Measurements from ENCODE around the gene NEDD8. TPM values are rescaled to one million over a fixed set of nuclear protein-coding genes. Genes with fewer than 3 reads are reported as not detected.
A peak's percentile ranks its signal among the peaks of the same experiment; 100 is the strongest.

NEDD8 gene
- total and polyA plus RNA-seq, 4 donors: 79.6 to 278 (median 240) TPM

DNA sequence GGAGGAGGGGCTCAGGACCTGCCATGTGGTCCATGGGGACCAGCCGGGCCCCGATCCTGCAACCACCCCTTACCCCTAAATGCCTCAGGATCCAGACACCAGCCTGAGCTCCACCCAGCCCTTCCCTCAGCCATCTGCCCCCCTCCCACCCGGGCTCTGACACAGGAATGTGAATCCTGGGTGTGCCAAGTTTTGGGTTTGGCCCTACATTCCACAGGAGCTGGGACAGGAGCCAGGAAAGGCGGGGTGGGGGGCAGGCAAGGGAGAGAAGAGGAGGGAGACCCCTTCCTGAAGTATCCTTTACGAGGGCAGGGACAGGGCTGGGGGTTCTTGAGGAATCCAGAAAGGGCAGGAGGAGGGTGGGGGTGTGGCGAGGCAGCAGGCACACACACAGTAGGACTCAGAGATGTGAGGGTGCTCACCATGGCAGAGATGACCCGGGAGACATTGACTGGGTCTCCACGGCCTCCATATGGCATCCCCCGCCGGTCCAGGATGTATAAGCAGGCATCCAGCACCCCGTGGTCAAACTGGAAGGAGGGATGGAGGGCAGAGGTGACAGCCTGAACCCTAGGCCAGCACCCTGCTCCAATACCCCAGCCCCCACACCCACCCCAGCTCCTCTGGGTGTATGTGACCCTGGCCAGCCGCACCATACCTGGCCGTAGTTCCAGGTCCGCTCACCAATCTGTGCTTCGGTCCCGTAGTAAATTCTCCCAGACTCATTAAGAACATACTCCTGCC is 27.3 kb upstream of the NEDD8 start:
- H3K4me1 ChIP-seq (ENCODE audit: control insufficient read depth, insufficient read depth, low read length): no peaks in the 10 kb centered on the region
- no peak overlapping the region for H3K4me3 ChIP-seq (ENCODE audit: low read depth, low read length)
- no peaks in the 10 kb centered on the region for H3K9me3 ChIP-seq (ENCODE audit: control insufficient read depth, insufficient read depth, low read length)
- no peaks in the 10 kb centered on the region for H3K27me3 ChIP-seq (ENCODE audit: control insufficient read depth, insufficient read depth, low read length)
- peak in 1 of 6 donors; percentile 55 for DNase-seq (ENCODE audit: low read depth in 4 of 6, low spot score in 6 of 6)
- 91% methylated on average over 11 of the region's 16 CpGs for WGBS (ENCODE audit: insufficient coverage)
- peaks cover 68% of the 10 kb centered on the region for H3K36me3 ChIP-seq (ENCODE audit: control insufficient read depth, insufficient read depth, low read length)
- no peak overlapping the region for H3K27ac ChIP-seq (ENCODE audit: low read depth, low read length)

DNA sequence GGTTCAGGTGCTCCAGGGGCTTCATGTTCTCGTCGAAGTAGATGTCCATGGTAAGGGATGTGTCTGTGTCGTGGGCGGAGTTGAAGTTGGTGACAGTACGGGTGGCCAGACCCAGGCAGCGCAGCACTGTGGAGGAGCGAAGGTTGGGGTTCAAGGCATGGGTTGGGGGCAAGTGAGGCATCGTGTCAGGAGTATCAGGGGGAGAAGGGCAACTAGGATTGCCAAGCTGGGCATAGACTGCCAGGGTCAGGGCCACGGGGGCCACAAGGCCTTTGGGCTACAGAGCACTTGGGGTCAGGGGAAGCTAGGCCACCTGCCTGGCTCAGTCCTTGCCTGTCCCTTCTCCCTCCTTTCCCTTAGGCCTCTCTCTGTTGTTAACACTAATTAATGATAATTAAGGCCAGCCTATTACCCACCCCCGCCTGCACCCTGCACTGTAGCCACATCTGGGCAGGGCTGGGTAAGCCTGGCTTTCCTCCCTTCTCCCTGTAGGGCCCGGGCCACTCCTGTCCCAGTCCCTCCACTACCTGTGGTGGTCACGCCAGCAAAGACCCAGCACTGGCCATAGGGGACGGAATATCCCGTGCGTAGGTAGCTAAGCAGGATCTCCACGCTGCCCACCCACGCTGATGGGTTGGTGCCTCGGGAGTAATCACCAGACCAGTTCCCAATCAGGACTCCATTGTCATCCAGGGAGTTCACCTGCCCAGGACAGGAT is 26.5 kb upstream of the NEDD8 start:
- 92% methylated on average over 18 of the region's 18 CpGs for WGBS (ENCODE audit: insufficient coverage)
- Histone ChIP-seq H3K9me3 (ENCODE audit: control insufficient read depth, insufficient read depth, low read length) (no peaks in the 10 kb centered on the region), H3K27ac (ENCODE audit: low read depth, low read length) (no peak overlapping the region), H3K4me3 (ENCODE audit: low read depth, low read length) (no peak overlapping the region), H3K27me3 (ENCODE audit: control insufficient read depth, insufficient read depth, low read length) (no peaks in the 10 kb centered on the region), H3K36me3 (ENCODE audit: control insufficient read depth, insufficient read depth, low read length) (peaks cover 70% of the 10 kb centered on the region), H3K4me1 (ENCODE audit: control insufficient read depth, insufficient read depth, low read length) (no peaks in the 10 kb centered on the region)
- no peak for DNase-seq (ENCODE audit: low read depth in 4 of 6, low spot score in 6 of 6)

DNA sequence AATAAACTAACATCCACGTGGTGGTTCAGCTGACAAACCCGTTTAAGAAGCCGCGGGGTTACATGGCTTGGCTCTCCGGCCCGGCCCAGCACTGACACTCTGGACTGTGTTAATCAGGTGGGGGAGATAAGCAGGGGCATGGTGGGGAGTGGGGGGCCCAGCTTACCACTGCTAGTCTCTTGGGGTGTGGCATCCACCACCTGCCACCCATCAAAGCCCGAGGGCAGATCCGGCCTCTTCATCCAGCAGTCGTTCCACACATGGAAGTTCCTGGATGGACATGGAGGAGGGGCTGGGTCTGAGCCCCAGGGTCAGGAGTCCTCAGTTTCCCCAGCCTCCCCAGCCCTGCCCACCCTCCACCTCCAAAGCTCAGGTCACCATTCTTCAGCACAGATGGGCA is 26.0 kb upstream of the NEDD8 start:
- DNase-seq (ENCODE audit: low read depth in 4 of 6, low spot score in 6 of 6): no peak
- no peaks in the 10 kb centered on the region for H3K9me3 ChIP-seq (ENCODE audit: control insufficient read depth, insufficient read depth, low read length)
- H3K4me1 ChIP-seq (ENCODE audit: control insufficient read depth, insufficient read depth, low read length): no peaks in the 10 kb centered on the region
- 100% methylated on average over 1 of the region's 9 CpGs for WGBS (ENCODE audit: insufficient coverage)
- no peaks in the 10 kb centered on the region for H3K27me3 ChIP-seq (ENCODE audit: control insufficient read depth, insufficient read depth, low read length)
- H3K36me3 ChIP-seq (ENCODE audit: control insufficient read depth, insufficient read depth, low read length): peaks cover 66% of the 10 kb centered on the region
- H3K27ac ChIP-seq (ENCODE audit: low read depth, low read length): no peak overlapping the region
- H3K4me3 ChIP-seq (ENCODE audit: low read depth, low read length): no peak overlapping the region

- DNase-seq (ENCODE audit: low read depth in 4 of 6, low spot score in 6 of 6): no peak
- no peaks in the 10 kb centered on the region for H3K9me3 ChIP-seq (ENCODE audit: control insufficient read depth, insufficient read depth, low read length)
- WGBS (ENCODE audit: insufficient coverage): 78% methylated on average over 4 of the region's 4 CpGs
- H3K36me3 ChIP-seq (ENCODE audit: control insufficient read depth, insufficient read depth, low read length): peaks cover 64% of the 10 kb centered on the region
- H3K27me3 ChIP-seq (ENCODE audit: control insufficient read depth, insufficient read depth, low read length): no peaks in the 10 kb centered on the region
- no peak overlapping the region for H3K27ac ChIP-seq (ENCODE audit: low read depth, low read length)
- H3K4me1 ChIP-seq (ENCODE audit: control insufficient read depth, insufficient read depth, low read length): no peaks in the 10 kb centered on the region
- no peak overlapping the region for H3K4me3 ChIP-seq (ENCODE audit: low read depth, low read length)
These were observed 24.8 kb upstream of the NEDD8 start for GRCh38 chr14:24256960-24257359.

- H3K4me1 ChIP-seq (ENCODE audit: control insufficient read depth, insufficient read depth, low read length): no peaks in the 10 kb centered on the region
- H3K27ac ChIP-seq (ENCODE audit: low read depth, low read length): no peak overlapping the region
- DNase-seq (ENCODE audit: low read depth in 4 of 6, low spot score in 6 of 6): no peak
- H3K9me3 ChIP-seq (ENCODE audit: control insufficient read depth, insufficient read depth, low read length): no peaks in the 10 kb centered on the region
- H3K36me3 ChIP-seq (ENCODE audit: control insufficient read depth, insufficient read depth, low read length): peaks cover 59% of the 10 kb centered on the region
- H3K27me3 ChIP-seq (ENCODE audit: control insufficient read depth, insufficient read depth, low read length): no peaks in the 10 kb centered on the region
- no peak overlapping the region for H3K4me3 ChIP-seq (ENCODE audit: low read depth, low read length)
- WGBS (ENCODE audit: insufficient coverage): 84% methylated on average over 9 of the region's 12 CpGs
These were observed 24.0 kb upstream of the NEDD8 start for GRCh38 chr14:24255931-24256711.

DNA sequence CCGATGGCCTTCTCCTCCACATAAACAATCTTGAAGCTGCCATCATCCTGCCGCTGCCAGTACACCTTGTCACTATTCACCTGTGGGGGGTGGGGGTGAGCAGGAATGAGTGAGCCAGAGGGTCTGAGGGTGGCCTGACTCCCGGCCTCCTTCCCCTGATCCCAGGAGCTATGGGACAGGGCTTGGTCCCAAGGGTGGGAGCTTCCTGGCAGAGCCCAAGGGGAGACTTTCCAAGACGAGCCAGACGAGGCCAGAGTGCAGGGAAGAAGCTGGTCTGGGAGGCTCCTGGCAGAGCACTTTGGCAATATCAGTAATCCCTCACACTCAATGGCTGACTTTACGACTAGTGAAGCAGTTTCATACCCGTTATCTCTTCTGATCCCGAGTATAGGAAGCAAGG is 23.3 kb upstream of the NEDD8 start:
- no peak for DNase-seq (ENCODE audit: low read depth in 4 of 6, low spot score in 6 of 6)
- H3K4me1 ChIP-seq (ENCODE audit: control insufficient read depth, insufficient read depth, low read length): no peaks in the 10 kb centered on the region
- peaks cover 54% of the 10 kb centered on the region for H3K36me3 ChIP-seq (ENCODE audit: control insufficient read depth, insufficient read depth, low read length)
- WGBS (ENCODE audit: insufficient coverage): 90% methylated on average over 6 of the region's 8 CpGs
- no peak overlapping the region for H3K4me3 ChIP-seq (ENCODE audit: low read depth, low read length)
- no peak overlapping the region for H3K27ac ChIP-seq (ENCODE audit: low read depth, low read length)
- H3K9me3 ChIP-seq (ENCODE audit: control insufficient read depth, insufficient read depth, low read length): no peaks in the 10 kb centered on the region
- no peaks in the 10 kb centered on the region for H3K27me3 ChIP-seq (ENCODE audit: control insufficient read depth, insufficient read depth, low read length)

- H3K36me3 ChIP-seq (ENCODE audit: control insufficient read depth, insufficient read depth, low read length): peaks cover 48% of the 10 kb centered on the region
- no peaks in the 10 kb centered on the region for H3K9me3 ChIP-seq (ENCODE audit: control insufficient read depth, insufficient read depth, low read length)
- no peak overlapping the region for H3K4me3 ChIP-seq (ENCODE audit: low read depth, low read length)
- H3K27ac ChIP-seq (ENCODE audit: low read depth, low read length): no peak overlapping the region
- H3K4me1 ChIP-seq (ENCODE audit: control insufficient read depth, insufficient read depth, low read length): no peaks in the 10 kb centered on the region
- DNase-seq (ENCODE audit: low read depth in 4 of 6, low spot score in 6 of 6): no peak
- no peaks in the 10 kb centered on the region for H3K27me3 ChIP-seq (ENCODE audit: control insufficient read depth, insufficient read depth, low read length)
- 96% methylated on average over 14 of the region's 19 CpGs for WGBS (ENCODE audit: insufficient coverage)
These were observed 22.6 kb upstream of the NEDD8 start for GRCh38 chr14:24254630-24255392.

DNA sequence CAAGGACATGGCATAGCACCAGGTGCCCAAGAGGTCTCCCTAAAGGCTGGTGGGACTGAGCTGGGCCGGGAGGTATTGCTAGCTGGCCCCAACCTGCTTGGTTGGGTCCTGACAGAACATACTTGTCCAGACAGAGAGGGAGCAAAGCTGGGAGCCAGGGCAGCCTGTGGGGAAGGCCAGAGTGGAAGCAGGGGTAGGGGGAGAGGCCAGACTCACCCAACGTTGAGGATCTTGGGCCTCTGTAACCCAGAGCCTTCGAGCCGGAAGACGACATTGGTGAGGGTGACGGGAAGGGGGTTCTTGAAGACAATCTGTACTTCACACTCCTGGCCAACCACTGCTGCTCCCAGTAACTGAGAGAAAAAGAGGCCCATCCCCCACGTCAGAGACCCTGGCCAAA is 21.8 kb upstream of the NEDD8 start:
- WGBS (ENCODE audit: insufficient coverage): 64% methylated on average over 2 of the region's 7 CpGs
- Histone ChIP-seq H3K9me3 (ENCODE audit: control insufficient read depth, insufficient read depth, low read length) (no peaks in the 10 kb centered on the region), H3K4me1 (ENCODE audit: control insufficient read depth, insufficient read depth, low read length) (no peaks in the 10 kb centered on the region), H3K27ac (ENCODE audit: low read depth, low read length) (no peak overlapping the region), H3K4me3 (ENCODE audit: low read depth, low read length) (no peak overlapping the region), H3K36me3 (ENCODE audit: control insufficient read depth, insufficient read depth, low read length) (peaks cover 48% of the 10 kb centered on the region), H3K27me3 (ENCODE audit: control insufficient read depth, insufficient read depth, low read length) (no peaks in the 10 kb centered on the region)
- DNase-seq (ENCODE audit: low read depth in 4 of 6, low spot score in 6 of 6): no peak
